GM19455 (cell line): ENCODE measurements around the gene KCNAB2.

Source experiments
- ATAC-seq: cut with Tn5 transposase; IDR thresholded peaks from one replicate; pipeline ENCODE4 v1.9.1; 2021; ENCODE audit not compliant: unreplicated experiment

The KCNAB2 gene

GRCh38 chr1:6144175-6144574, 98.5 kb downstream of the KCNAB2 start:
- ATAC-seq: no peak

DNA sequence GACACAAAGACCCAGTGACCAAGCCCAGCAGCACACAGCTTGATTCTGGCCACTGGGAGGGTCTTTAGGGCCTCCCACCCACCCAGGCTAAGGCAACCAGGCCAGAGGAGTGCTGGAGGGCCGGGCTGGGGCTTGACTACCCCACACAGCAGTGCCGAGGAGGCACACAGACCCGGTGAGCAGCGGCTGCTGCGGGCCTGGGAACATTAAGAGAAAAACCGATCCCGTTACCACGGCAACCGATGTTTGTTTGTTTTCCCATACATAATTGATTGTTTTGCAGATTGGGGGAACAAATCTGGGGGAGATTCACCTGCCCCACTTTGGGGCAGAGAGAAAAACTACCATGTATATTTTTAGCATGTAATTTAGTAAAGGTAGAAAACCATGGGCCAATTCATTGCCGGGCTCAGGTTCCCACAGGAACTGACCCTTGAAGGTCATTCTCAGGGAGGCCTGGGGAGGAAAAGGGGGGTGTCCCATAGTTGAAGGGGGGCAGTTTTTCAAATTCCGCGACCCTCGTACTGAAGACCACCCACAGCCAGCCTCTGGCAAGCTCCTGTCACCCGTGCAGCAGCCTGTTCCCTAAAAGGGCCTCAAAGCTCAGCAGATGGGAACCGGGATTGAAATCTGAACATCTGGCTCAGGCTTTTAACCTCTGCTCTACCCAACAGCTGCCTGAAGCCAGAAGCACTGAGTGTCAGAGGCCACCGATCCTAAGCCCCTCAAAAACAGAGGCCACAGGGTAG, 99.1 kb downstream of the KCNAB2 start:
- no peak for ATAC-seq

DNA sequence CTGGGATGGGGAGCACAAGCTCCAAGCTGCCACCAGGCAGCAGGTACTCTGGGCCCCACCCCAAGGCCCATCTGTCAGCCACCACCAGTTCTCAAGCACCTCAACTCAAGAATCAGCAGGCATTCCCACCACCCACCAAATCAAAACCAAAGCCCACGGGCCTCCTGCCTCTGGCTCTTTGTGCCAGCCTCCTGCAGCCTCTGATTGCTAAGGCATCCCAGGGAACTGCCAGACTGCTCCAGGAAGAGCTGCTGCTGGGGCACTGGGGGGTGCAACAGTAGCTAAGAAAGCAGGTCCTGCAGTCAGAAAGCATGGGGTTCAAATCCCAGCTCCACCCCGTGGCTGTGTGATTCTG, 99.7 kb downstream of the KCNAB2 start:
- no peak for ATAC-seq

GRCh38 chr1:6145864-6146410, 100.2 kb downstream of the KCNAB2 start:
- ATAC-seq: no peak

- ATAC-seq: no peak
Observed at GRCh38 chr1:6148497-6149241, 103.0 kb downstream of the KCNAB2 start.

DNA sequence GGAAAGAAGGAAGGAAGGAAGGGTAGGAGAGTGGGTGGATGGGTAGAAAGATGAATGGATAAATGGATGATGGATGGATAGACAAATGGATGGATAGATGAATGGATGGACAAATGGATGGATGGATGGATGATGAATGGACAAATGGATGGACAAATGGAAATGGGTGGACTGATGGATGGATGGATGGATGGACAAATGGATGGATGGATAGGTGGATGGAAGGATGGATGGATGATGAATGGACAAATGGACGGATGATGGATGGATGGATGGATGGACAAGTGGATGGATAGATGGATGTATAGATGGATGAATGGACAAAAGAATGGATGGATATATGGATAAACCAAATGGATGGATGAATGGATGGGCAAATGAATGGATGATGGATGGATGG, 103.9 kb downstream of the KCNAB2 start:
- no peak for ATAC-seq

DNA sequence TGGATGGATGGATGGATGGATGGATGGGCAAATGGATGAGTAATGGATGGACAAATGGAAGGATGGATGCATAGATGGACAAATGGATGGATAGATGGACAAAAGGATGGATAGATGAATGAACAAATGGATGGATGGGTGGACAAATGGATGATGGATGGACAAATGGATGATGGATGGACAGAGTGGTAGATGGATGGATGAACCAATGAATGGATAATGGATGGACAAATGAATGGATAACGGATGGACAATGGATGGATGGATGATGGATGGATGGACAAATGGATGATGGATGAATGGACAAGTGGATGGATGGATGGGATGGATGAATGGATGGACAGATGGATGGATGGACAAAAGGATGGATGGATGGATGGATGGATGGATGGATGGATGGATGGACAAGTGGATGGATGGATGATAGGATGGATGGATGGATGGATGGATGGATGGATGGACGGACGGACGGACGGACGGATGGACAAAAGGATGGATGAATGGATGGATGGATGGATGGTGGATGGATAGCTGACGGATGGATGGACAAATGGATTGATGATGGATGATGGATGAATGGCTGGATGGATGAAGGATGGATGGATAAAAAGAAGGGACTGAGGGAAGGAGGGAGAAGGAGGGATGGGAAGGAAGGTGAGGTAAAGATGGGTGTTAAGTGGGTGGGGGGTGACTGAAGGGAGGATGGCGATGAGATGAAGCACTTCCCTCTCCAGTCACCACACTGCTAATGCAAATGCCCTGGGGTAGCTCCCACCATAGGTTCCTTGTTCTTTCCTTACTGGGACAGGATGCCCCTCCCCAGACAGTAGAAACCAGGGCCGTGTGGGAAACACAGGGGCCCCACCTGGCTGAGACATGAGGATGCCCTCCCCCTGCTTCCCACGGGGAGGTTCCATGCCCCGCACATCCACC, 104.6 kb downstream of the KCNAB2 start:
- no peak for ATAC-seq
